ENCODE results near the gene CCDC197.

DNA sequence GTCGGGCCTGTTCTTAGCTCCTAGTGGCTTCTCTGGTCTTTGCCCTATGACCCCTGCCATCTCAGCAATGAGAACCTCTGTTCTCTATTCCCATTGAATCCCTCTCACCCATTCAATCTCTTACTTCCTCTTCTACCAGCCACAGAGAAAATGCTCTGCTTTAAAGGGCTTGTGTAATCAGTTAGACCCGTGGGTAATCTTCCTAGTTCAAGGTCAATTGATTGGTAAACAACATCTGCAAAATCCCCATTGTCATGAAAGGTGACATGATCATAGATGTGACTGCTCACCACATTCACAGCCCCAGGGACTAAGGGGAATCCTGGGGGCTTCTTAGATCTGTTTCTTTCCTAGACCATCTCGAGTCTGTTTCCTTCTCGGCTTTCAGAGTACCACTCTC lies 7.2 kb upstream of the CCDC197 start:
- TF ChIP-seq, protein P1, sequence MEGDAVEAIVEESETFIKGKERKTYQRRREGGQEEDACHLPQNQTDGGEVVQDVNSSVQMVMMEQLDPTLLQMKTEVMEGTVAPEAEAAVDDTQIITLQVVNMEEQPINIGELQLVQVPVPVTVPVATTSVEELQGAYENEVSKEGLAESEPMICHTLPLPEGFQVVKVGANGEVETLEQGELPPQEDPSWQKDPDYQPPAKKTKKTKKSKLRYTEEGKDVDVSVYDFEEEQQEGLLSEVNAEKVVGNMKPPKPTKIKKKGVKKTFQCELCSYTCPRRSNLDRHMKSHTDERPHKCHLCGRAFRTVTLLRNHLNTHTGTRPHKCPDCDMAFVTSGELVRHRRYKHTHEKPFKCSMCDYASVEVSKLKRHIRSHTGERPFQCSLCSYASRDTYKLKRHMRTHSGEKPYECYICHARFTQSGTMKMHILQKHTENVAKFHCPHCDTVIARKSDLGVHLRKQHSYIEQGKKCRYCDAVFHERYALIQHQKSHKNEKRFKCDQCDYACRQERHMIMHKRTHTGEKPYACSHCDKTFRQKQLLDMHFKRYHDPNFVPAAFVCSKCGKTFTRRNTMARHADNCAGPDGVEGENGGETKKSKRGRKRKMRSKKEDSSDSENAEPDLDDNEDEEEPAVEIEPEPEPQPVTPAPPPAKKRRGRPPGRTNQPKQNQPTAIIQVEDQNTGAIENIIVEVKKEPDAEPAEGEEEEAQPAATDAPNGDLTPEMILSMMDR (IDR thresholded peaks at IDR 0.05; ENCODE audit: low read depth, low read length): no peak
- TF ChIP-seq EZH2phosphoT487 (IDR thresholded peaks at IDR 0.05; ENCODE audit: low read depth): no peak
